Fibroblast of peridontal ligament (primary cell): ENCODE results near the gene GMEB2.
A peak's percentile ranks its signal among the peaks of the same experiment; 100 is the strongest.
"Not testable (repeated sequence)": the region's sequence is repeated elsewhere in the genome, so short reads cannot be mapped to it uniquely, and the experiment has no call there.

Source experiments
- DNase-seq: peaks from one replicate; pipeline ENCODE4 v3.0.0-alpha.2; 2010; ENCODE audit errors: extremely low read depth

Gene GMEB2

DNA sequence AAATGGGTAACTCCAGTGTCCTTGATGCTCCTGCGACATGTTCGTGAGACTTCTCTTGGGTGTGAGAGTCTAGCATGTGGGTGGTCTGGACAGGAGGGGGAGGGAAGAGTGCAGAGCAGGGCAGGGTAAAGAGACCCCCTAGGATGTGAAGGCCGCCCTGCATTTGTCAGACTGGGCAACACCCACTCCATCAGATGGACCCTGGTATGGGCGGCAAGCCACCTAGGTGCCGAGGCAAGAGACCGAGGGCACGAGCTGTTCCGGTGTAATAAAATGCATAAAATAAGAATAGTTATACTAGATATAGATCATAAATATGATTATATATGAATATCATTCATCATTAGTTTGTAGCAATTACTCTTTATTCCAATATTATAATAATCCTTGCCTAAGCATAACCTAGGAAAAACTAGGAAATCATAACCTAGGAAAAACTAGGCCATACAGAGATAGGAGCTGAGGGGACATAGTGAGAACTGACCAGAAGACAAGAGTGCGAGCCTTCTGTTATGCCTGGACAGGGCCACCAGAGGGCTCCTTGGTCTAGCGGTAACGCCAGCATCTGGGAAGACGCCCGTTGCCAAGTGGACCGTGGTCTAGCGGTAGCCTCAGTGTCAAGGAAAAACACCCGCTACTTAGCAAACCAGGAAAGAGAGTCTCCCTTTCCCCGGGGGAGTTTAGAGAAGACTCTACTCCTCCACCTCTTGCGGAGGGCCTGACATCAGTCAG, 12.9 kb downstream of the GMEB2 start:
- not testable (repeated sequence) for DNase-seq

GRCh38 chr20:63612276-63612931, 14.5 kb downstream of the GMEB2 start:
- DNase-seq, result no peak

DNA sequence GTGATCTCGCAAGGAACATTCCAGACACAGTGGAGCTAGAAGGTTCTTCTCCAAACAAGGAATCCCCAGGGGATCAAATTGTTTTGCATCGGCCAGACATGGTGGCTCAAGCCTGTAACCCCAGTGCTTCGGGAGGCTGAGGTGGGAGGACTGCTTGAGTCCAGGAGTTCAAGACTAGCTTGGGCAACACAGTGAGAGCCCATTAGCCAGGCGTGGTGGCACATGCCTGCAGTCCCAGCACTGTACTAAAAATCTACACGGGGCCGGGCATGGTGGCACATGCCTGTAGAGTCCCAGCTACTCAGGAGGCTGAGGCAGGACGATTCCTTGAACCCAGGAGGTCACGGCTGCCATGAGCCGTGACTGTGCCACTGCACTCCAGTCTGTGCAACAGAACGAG, 15.3 kb downstream of the GMEB2 start:
- DNase-seq, result no peak

DNA sequence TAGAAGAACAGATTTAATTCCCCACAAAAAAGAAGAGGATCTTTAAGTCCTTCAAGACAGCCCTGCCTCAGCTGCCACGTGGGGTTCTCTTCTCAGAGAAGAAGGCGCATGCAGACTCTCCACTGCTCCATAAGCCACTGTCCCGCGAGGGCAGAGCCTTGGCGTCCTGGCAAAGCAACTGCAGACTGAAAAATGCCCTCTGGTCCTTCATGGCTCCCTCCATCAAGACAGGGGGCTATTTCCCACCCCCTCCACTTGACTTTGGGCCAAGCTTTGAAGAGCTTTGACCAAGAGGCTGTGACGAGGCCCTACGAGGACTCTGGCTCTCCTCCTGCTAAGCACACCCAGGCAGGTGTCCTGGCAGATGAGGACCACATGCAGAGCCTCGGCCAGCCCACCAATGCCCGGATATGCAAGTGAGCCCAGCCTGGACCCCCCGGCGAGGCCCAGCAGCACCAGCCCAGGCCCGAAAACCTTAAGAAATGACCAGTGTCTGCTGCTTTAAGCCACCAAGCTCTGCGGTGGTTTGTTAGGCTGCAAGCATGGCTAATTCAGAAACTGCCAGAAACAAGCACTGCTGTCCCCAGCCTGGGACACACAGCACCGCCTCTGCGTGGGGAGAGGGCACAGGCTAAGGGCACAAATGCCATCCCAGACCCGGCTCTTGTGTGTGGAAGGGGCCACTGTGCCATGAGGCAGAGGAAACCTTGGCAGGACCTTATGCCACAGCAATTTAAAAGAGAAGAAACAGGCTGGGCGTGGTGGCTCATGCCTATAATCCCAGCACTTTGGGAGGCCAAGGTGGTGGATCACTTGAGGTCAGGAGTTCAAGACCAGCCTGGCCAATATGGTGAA, 16.1 kb downstream of the GMEB2 start:
- no peak for DNase-seq

DNA sequence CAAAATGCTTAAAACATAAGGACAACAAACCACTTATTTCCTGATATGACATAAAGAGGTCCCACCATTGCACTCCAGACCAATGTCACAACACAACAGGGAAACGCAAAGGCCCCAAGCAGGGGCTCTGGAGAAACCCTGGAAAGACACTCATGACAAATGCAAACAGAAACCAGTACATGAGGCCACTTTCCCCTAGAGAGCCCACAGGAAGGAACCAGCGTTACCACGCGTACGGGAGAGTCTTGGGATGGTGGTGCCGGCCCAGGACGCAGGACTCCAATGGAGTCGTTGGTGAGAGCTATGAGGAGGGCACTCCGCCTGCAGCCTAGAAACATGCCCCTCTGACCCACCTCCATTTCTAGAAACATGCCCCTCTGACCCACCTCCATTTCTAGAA, 20.2 kb downstream of the GMEB2 start:
- no peak for DNase-seq

GRCh38 chr20:63602321-63602720, 24.6 kb downstream of the GMEB2 start:
- DNase-seq, result no peak

DNA sequence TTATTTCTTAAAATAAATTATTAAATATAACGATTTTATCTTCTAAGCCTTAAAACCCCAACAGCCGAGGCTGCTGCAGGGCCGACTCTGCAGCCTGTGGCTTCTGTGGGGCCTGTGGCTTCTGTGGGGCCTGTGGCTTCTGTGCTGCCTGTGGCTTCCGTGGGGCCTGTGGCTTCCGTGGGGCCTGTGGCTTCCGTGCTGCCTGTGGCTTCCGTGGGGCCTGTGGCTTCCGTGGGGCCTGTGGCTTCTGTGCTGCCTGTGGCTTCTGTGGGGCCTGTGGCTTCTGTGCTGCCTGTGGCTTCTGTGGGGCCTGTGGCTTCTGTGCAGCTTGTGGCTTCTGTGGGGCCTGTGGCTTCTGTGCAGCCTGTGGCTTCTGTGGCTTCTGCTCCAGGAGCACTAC, 25.2 kb downstream of the GMEB2 start:
- DNase-seq, result not testable (repeated sequence)

DNA sequence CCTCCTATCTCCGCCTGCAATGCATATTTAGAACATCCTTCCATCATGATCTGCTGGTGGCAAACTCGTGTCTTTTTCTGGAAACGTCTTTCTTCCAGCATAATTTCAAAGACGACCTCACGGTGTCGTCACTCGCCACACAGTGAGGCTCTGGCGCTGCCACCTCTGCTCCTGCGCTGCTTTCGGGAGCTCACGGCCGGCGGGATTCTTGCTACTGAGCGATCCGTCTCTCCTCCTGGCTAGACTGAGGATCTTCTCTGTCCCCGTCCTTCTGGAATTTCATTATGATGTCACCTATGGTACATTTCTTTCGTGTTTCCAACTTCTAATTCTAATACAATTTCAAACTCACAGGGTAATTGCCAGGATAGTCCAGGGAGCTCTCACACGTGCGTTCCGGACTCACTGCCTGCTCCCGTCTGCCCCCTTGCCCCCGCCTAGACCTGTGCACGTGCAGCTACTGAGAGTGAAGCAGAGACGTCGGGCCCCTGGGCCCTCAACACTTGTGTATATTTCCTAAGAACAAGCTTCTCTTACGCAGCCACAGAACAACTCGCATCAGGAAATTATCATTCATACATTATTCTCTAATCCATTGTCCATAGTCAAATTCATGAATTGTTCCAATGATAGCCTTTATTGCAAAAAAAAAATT, 27.4 kb downstream of the GMEB2 start:
- no peak for DNase-seq

GRCh38 chr20:63598479-63599395, 28.2 kb downstream of the GMEB2 start:
- no peak for DNase-seq

DNA sequence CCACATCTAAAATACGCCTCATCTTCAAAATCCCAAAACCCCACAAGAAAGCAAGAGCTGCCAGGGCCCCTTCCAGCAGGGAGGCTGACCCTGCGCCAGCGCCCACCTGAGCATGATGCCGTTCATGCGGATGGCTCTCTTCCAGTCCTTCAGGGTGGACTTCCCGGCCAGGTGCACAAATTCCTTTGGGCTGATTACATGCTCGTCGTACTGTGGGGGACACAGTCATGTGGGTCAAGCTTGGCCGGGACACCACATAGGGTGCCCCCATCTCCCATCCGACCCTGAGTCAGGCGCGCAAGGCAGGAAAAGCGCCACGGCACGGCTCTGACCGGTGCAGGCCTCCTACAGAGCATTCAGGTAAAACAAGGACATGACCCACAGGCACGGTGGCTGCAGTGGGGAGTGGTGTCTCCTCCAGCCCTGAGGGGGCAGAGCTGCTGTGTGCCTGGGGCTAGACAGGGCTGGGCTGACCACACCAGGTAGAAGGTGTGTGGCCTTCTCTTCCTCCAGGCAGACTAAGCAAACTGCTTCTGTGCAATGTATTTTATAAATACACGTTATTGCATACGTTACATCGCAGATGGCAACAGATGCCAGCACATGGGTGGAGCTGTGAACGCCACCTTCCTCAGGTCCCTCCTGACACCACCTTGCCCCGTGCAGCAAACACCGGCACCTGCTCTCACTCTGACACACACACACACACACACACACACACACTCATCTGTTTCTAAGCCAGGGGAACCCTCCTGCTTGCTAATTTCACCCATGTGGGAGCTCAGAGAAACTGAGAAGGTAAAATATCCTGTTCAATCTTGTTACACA, 29.0 kb downstream of the GMEB2 start:
- no peak for DNase-seq

DNA sequence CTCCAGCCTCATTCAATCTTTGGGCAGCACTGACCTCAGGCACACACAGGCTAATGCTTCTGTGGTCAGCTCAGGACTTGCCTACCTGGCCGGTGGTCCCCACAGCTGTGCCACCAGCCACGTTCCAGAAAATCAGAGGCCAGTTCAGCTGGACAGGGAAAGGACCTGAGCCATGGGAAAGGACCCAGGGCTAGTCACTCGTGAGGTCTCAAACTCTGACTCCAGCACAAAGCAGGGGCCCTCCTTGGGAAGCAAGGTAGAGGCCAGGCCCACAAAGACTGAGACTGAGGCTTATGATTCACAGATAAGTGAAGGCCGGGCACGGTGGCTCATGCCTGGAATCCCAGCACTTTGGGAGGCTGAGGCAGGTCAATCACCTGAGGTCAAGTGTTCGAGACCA, 30.5 kb downstream of the GMEB2 start:
- DNase-seq, result no peak

DNA sequence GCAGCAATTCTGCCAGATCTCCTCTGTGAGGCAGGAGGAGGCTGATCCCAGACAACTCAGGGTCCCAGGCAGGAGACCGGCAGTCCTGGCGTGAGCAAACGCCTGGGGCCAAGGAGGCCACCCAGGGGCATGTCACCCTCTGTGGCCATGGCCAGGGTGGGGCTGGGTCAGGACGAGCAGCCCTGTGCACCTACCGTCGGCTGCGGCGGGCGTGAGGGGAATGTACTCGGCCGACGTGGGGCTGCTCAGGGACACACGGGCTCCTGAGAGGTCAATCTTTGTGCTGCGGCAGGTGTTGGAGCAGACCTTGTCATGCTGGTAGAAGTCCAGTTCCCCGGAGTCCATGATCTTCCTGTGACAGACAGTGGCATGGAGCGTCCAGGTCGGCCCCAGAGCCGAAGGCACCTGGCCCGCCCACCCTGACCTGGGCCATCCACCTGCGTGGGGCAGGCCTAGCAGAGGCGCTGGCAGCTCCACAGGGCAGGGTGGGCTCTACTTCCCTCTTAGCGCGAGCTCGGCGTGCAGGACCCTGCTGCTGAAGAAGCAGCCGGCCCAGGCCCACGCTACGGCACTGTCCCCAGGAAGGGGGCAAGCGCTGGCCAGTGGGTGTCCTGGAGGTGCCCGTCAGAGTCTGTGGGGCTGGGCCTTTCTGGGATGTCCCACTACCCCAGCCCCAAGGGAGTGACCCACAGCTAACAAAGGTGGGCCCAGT, 31.3 kb downstream of the GMEB2 start:
- DNase-seq, result no peak

DNA sequence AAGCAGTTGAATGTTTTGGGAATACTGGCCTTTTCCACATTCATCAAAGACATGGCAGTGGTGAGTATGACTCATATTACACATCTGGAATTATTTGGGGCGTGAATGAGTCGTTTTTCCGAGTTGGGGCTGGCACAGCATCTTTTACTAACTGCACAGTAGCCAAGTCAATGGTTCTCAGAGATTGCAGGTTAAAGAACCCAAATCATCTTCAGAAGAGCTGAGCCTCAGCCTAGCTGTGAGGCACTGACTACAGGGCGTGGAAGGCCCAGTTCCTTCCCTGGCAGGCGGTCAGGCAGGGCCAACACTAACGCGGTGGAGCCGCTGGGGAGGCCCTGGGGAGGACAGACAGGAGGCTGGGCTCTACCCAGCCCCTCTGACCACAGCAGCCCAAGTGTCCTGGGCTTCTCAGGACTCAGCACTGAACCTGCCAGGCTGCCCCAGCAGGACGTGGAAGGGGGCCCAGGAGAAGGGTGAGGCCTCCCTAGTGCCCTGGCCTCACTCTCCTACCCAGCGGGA, 32.8 kb downstream of the GMEB2 start:
- peak; percentile 81 for DNase-seq

DNA sequence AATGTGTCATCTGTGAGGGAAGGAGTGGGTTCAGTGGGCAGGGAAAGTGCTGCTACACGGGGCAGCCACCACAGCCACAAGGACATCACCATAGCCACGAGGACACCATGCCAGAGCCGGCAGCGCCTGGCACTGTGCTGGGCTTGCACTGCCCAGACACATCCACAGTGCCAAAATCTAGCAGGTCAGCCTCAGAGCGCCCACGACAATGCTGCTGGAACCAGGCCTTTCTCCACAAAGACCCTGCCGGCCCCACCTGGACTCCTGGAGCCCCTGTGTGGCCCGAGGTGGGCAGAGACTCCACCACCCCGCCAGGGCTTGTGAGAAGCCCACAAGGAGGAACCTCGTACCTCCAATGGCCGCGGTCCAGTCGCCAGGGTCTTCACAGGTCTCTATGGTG, 34.2 kb downstream of the GMEB2 start:
- no peak for DNase-seq

DNA sequence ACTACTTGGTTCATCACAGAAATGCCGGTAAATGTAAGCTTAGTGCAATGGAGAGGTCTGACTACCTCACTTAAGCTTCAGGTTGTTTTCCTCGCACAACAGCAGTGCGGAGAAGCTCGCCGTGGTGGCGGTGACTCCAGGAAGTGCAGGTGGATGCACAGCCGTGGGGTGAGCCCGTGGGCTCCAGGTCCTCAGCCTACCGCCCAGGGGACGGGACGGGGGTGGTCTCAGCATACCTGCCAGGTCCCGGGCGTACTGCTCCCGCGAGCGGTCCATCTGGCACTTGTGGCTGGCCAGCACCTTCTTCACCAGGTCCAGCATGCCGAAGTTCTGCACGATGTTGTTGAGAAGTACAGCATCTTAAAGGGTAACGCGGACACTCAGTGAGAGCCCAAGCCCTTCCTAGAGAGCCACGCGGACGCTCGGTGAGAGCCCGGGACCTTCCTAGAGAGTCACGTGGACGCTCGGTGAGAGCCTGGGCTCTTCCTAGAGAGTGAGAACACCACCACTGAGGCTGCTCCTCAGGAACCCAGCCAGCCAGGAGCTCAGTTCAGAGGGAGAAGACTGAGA, 35.0 kb downstream of the GMEB2 start:
- no peak for DNase-seq

GRCh38 chr20:63591147-63591533, 35.8 kb downstream of the GMEB2 start:
- DNase-seq, result no peak

- DNase-seq, result no peak
Observed at GRCh38 chr20:63590218-63591146, 36.4 kb downstream of the GMEB2 start.
